Measurements from ENCODE around the gene GPSM3.
"Not testable (repeated sequence)": the region's sequence is repeated elsewhere in the genome, so short reads cannot be mapped to it uniquely, and the experiment has no call there.

GPSM3 gene, protein sequence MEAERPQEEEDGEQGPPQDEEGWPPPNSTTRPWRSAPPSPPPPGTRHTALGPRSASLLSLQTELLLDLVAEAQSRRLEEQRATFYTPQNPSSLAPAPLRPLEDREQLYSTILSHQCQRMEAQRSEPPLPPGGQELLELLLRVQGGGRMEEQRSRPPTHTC

GRCh38 chr6:32192608-32193039 is at the start of gene GPSM3:
TSS of gene GPSM3 (minus strand) at chr6:32192643. CDS start at chr6:32192513, 130 bp downstream.
- DNase-seq (ENCODE audit: low spot score), result peak; percentile 65

DNA sequence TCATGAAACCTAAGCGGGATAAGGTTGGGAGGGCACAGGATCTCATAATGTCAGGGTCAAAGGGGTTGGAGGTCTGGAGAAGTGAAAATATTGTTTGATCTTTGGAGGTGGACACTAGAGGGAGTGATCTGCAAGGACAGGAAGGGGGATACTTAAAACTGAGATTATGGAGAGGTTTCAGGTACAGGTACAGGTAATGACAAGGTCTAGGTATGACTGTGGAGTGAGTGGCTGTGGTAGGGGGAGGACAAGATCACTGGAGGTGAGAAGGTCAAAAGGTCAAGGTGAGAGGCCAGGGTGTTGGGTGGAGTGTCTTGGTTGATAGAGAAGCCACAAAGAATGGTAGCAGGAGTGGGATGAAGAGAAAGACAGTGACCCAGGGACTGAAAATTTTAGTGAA is 48.2 kb upstream of the GPSM3 start:
- no peak for DNase-seq (ENCODE audit: low spot score)

DNA sequence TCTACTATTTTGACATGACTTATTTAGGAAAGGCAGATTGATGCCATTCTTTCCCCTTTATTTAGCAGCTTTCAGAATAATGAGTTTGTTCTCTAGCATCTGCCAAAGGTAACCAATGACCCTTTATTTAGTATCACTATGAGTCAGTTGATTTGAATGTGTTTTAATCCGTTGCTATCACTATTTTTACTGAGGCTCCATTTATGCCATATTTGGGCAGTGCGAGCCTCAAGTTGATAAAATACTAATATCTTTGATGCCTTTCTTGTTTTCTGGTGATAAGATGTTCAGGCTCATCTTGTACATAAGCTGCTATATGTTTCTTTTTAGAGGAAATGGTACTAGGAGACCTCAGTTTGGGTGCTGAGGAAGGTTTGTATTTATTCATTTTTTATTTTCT is 47.0 kb upstream of the GPSM3 start:
- no peak for DNase-seq (ENCODE audit: low spot score)

DNA sequence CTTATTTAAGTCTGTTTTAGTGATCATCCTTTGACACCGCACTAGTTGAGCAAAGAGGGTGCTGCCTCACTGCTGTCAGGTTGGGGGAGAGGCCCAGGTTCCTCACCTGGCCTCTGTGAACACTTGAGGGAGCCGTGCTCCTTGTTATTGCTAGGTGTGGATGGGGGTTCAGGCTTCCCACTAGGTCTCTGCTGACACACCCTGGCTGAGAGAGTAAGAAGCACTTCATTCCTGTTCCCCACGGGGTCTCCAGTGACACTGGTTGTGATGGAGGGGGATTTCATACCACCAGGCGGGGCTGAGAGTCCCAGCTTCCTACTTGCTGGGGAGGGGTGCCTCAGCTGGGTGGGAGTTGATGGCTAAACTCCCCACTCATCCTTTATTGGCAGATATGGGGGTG is 42.5 kb upstream of the GPSM3 start:
- no peak for DNase-seq (ENCODE audit: low spot score)

GRCh38 chr6:32226434-32226833 is 34.0 kb upstream of the GPSM3 start:
- DNase-seq (ENCODE audit: low spot score), result peak; percentile 40

DNA sequence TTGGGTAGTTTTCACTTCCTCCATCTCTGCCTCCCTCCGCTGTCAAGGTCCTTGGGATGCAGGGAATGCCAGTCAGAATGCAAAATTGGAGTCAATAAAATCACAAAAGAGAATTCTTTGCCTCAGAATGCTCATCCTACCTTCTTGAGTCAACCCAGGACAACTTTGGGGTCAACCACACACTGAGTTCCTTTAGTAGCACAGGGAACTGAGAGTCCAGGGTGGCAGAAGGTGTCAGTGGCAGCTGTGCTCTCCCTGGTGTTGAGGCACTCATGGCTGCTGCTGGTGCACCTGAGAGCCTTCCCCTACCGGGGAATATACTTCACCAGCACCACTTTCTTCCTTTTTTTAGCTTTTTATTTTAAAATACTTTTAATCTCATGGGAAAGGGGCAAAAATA is 32.3 kb upstream of the GPSM3 start:
- DNase-seq (ENCODE audit: low spot score), result peak; percentile 46

GRCh38 chr6:32223258-32224235 is 31.1 kb upstream of the GPSM3 start, which contains the start of gene NOTCH4:
TSS of gene NOTCH4 (minus strand) at chr6:32224067. CDS start at chr6:32223928, 139 bp downstream.
- DNase-seq (ENCODE audit: low spot score), result no peak

GRCh38 chr6:32222333-32223230 is 30.1 kb upstream of the GPSM3 start:
- no peak for DNase-seq (ENCODE audit: low spot score)

- DNase-seq (ENCODE audit: low spot score), result no peak
Observed at GRCh38 chr6:32220021-32220420, 27.6 kb upstream of the GPSM3 start.

- no peak for DNase-seq (ENCODE audit: low spot score)
Observed at GRCh38 chr6:32218167-32218566, 25.7 kb upstream of the GPSM3 start.

DNA sequence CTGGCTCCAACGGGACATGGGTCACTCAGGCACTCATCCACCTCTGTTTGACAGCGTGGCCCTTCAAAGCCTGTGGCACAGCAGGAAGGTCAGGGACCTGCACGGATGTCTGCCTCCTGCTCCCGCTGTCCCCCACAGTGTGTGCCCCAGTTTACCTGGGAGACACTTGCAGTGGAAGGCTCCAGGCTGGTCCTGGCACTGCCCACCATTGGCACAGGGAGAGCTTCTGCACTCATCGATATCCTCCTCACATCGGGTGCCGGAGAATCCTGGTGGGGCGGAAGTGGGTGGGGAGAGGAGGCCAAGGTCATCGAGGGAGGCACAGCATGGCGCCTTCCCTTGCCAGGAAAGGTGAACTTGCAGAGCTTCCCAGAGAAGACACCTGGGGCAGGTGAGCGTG is 24.6 kb upstream of the GPSM3 start:
- no peak for DNase-seq (ENCODE audit: low spot score)

GRCh38 chr6:32216285-32216684 is 23.8 kb upstream of the GPSM3 start:
- DNase-seq (ENCODE audit: low spot score), result no peak

DNA sequence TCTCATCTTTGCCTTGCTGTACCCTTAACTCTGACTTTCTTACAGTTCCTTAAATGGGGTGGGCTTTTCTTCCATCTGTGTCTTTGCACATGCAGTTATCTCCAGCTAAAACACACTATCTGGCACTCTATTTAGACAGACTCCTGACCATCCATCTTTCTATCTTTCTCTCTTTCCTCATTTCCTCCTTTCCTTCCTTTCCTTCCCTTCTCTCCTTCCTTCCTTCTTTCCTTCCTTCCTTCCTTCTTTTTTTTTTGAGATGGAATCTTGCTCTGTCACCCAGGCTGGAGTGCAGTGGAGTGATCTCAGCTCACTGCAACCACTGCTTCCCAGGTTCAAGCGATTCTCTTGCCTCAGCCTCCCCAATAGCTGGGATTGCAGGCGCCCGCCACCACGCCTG is 23.2 kb upstream of the GPSM3 start:
- no peak for DNase-seq (ENCODE audit: low spot score)

DNA sequence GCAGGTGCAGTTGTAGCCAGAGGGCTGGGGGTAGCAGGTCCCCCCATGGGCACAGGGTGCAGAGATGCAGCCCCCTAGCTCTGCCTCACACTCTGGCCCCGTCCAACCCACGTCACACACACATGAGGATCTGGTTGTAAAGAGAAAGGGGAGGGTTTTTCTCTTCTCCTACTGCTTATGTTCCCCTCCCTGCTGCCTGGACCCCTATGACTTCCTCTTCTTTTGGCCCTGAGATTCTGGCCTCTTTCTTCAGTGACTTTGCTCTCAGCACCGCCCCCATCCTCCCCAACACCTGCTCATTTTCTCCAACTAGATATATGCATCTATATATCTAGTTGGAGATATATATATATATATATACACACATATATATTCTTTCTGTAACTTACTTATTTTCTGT is 21.7 kb upstream of the GPSM3 start:
- DNase-seq (ENCODE audit: low spot score), result no peak

- DNase-seq (ENCODE audit: low spot score), result no peak
Observed at GRCh38 chr6:32213649-32214048, 21.2 kb upstream of the GPSM3 start.

DNA sequence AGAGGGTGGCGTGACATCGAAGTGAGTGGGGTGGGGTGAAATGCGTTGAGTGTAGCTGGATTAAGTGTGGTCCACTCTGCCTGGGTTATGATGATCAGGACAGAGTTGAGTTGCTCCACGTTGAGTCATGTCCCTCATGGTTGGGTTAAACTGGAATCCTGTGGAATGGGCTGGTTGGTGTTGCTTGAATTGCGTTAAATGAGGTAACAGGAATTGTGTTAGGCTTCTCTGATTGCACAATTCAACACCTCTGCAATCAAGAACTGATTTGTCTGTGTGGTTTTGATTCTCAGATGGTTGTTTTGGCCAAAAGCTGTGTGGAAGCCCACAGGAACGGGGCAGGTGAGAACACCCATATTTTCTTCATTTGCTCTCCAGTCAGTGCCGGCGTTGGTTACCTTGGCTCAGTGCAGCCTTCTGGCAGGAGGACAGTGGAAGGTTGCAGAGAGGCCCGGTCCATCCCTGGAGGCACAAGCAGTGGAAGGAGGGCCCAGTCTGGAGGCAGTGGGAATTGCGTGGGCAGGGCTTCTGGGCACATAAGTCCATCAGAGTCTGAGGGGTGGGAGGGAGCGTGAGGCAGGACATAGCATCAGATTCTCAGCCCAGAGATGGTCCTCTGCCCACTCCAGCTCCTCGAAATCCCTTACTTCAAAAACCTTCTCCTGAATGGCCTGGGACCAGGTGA is 19.8 kb upstream of the GPSM3 start:
- no peak for DNase-seq (ENCODE audit: low spot score)

- not testable (repeated sequence) for DNase-seq (ENCODE audit: low spot score)
Observed at GRCh38 chr6:32211432-32211831, 19.0 kb upstream of the GPSM3 start.

DNA sequence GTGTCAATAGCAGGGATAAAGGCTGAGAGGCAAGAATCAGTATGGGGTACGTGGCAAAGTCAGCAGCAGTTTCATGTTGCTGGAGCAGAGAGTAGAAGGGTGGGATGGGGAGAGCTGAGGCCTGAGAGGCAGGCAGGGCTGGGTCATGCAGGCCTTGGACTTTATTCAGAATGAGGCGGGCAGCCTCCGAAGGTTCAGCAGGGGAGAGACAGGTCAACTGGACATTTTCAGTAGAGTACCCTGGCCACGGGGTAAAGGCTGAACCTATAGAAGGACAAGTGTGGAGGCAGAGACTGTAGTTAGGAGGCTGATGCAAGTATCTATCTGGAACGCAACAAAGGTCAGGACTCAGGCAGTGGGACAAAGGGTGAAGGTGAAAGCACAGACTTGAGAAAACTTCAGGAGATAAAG is 17.8 kb upstream of the GPSM3 start:
- DNase-seq (ENCODE audit: low spot score), result no peak

GRCh38 chr6:32208996-32209395 is 16.6 kb upstream of the GPSM3 start:
- no peak for DNase-seq (ENCODE audit: low spot score)

- no peak for DNase-seq (ENCODE audit: low spot score)
Observed at GRCh38 chr6:32204268-32204715, 11.8 kb upstream of the GPSM3 start.

DNA sequence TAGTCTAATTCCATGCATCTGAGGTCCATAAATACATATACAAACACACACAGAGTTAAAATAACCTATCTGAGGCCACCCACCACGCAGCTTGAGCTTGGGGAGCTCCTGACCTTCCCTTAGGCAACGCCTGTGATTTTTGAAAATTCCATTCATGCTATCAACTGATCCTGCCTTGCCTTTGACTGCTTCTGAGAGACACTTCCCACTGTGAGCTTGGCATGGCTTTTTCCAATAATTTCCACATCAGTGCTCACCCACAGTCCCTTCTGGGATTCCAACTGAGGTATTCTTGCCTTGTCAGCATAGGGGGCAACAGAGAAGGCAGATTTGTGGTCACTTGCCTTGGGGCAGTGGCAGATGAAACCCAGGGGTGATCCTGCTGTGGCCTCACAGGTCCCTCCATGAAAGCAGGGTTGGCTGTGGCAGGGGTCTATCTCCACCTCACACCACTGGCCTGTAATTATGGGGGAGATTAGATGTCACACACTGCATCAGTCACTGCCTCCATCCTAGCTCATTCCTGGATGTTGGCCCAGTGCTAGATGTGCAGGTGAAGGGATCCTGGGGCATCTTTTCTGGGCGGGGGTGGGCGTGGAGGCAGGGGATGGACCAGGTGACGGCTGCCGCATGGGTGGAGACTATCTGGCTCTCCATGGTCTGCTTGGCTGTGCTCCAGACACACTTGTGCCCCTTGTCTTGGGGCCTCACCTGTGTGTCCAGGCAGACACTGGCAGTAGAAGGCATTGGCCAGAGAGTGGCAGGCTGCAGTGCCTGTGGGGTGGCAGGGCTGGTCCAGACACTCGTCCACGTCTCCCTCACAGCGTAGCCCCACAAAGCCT is 11.2 kb upstream of the GPSM3 start:
- DNase-seq (ENCODE audit: low spot score), result no peak

All from germinal center (tissue), 1 donor.